ENCODE measurements around the gene TCHP.

TCHP gene

DNA sequence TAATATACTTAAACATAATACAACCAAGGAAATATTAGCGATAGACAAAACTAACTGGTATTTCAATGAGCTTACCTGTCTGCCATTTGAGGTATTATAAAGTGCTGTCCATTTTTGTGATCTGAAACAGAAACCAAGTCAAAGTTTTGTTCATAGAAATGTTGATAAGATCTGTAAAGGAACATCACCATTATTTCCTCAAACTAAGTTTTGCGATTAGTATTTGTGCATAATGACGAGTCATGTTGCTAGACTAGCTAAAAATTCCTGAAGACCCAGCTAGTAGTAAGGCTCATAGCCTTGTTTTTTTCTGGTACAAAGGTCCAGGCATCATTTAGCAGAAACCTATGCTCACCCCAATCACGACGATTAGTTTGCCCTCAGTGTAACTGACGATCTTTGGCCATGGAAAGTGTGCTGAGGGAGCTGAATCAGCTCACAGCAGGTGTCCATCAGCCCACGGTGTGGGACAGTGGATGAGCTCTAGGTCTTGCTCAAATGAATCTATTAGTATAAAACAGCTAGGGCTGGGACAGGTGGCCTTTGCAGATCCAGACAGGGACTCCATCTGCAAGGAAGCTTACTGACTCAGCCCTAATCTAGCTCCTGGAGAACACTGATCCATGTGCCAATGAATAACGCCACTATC, 67.4 kb downstream of the TCHP start:
- no peak for FAIRE-seq
